ENCODE results near the gene NPR1.

Gene NPR1

DNA sequence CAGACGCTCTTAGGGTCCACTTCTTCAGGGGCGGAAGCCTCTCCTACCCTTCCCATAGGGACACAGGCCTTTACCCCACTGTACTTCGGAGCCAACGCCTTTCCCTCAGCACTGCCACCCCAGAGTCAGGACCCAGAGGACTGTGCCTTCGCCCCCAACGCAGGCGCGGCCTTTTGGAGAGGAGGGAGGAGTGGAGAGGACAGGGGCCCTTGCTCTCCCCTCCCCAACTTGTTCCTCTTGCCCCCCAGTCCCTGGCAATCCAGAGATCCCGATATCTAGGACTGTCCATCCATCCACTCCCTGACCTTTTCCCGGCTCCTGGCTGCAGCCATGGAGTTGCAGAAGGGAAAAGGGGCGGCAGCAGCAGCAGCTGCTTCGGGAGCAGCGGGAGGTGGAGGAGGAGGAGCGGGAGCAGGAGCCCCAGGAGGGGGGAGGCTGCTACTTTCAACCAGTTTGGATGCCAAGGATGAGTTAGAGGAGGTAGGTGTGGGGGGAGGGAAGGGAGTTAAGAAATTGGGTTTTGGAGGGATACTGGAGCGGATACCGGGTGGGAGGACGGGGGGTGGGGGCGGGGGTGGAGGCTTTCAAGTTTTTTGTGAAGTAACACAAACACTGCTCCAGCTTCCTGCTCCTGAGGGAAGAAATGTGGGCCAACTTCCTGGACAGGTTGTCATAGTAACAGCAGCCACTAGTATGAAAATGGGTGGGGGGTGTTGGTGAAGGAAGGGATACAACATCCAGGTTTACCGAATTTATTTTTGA lies 50.0 kb downstream of the NPR1 start:
- DNase-seq (ENCODE audit: low spot score) = peak; percentile 62

DNA sequence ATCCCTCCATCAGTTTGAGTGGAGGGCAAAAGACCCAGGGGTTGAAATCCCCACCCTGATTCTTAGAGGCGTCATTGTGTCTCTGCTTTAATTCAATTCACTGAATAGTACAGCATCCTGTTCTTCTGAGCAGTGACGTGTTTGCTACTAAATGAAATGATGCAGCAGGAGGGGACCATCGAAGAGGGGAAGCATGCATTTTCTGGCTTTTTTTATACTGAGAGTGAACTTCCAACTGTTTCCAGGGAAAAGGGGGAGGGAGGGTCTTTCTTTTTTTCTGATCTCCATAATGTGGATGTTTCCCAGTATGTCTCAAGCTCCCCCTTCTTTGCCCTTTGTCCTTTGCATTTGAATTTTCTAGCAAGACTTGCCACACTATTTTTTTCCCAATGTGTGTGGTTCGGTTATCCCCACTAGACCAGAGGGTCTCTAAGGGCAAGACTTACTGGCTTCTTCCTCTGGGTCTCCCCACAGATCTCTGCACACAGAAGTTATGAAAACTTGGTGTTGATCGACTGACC lies 52.0 kb downstream of the NPR1 start:
- no peak for DNase-seq (ENCODE audit: low spot score)

DNA sequence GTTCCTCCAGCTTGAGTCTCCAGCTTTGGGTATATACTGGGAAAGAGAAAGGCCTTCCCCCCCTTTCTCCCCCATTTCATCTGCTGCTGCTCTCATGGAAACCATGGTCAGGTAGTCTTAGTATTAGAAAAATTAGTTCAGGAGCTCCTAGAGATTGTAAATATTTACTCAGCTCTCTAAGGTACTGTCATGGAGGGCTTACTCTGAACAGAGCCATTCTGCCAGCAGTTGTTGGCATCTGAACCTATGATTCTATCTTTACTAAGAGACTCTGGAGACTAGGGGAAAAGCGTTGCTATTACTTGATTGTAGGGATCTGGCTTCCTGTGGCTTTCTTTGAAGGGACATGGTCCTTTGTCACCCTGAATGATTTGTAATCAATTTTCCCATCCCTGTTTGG lies 55.5 kb downstream of the NPR1 start:
- DNase-seq (ENCODE audit: low spot score) = peak; percentile 23

DNA sequence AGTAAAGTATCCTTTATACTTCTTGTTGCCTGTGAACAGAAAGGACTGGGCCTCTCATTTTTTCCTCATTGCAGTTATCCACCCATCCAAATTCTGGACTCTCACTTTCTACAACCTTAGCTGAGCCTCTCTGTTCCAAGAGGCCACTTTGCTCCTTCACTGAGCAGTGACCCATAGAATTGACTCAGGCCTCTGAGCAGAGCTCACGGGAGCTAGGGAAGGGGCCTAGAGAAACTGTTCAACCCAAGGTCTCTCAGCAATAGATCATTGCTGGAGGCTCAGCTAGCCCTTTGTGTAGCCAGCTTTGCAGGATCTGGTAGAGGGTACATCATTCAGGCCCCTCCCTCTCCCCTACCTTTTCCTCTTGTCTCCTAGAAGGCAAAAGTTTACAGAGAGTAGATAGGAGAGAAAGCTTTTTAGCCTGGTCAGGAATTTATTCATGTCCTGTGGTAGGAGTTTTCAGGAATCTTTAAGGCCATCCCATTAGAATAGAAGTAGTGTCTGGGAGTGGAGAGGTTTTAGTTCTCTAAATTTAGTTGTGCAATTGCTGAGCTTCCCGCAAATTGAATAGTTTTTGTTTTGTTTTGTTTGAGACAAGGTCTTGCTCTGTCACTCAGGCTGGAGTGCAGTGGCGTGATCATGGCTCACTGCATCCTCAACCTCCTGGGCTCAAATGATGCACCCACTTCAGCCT lies 56.1 kb downstream of the NPR1 start:
- DNase-seq (ENCODE audit: low spot score) = no peak

DNA sequence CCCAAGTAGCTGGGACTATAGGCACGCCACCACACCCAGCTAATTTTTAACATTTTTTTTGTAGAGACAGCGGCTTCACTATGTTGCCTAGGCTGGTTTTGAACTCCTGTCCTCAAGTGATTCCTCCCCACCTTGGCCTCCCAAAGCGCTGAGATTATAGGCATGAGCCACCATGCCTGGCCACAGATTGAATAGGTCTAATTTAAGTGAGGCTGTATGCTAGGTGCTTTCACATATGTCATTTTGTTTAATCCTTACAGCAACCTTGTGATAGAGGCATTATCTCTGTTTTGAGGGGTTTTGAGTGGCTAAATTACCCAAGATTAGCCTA lies 56.6 kb downstream of the NPR1 start:
- no peak for DNase-seq (ENCODE audit: low spot score)

GRCh38 chr1:153741986-153742385 lies 63.5 kb downstream of the NPR1 start:
- no peak for DNase-seq (ENCODE audit: low spot score)

- DNase-seq (ENCODE audit: low spot score) = no peak
These were observed 64.1 kb downstream of the NPR1 start for GRCh38 chr1:153742411-153743142.
